GM10248 (cell line): ENCODE results near the gene CADPS2.

Experiments used
- CTCF ChIA-PET: fragments of 300-600 bp; sonication (Branson Sonifier 250); formaldehyde crosslinking; extraction: SDS; loops from one replicate; lab custom pipeline; 2021; ENCODE audit warnings: antibody characterized with exemption; lab: Yijun Ruan, JAX
- POLR2A ChIA-PET: fragments of 350-650 bp; sonication (Branson Sonifier 250); formaldehyde crosslinking; extraction: SDS; loops from one replicate; lab custom pipeline; 2020; ENCODE audit warnings: antibody characterized with exemption; lab: Yijun Ruan, JAX
- DNase-seq: peaks from one replicate; pipeline ENCODE4 v3.0.0; 2012; ENCODE audit errors: extremely low spot score
- CTCF ChIP-seq: IDR thresholded peaks from 2 replicates; pipeline ENCODE4 v1.5.1; 2012; ENCODE audit warnings: mild to moderate bottlenecking, low read depth; ENCODE audit errors: extremely low read depth, missing control alignments, control extremely low read depth

CADPS2 gene

GRCh38 chr7:122369756-122370155, 516.5 kb downstream of the CADPS2 start:
- CTCF ChIA-PET: interaction anchor here (1.0 kb wide), 1 partner anchor 59 kb away, joined by 3 read pairs; no protein-coding TSS in a partner anchor
- TF ChIP-seq CTCF: no peak
- DNase-seq: no peak
- POLR2A ChIA-PET: no interaction called here

GRCh38 chr7:122364761-122365280, 521.4 kb downstream of the CADPS2 start:
- ChIA-PET CTCF (interaction anchor here (0.9 kb wide), 1 partner anchor 23 kb away, joined by 3 read pairs; no protein-coding TSS in a partner anchor), POLR2A (no interaction called here)
- no peak for TF ChIP-seq CTCF
- no peak for DNase-seq

- ChIA-PET CTCF (interaction anchor here (1.6 kb wide), 1 partner anchor 11 kb away, joined by 4 read pairs; no protein-coding TSS in a partner anchor), POLR2A (no interaction called here)
- no peak for TF ChIP-seq CTCF
- DNase-seq: no peak
Observed at GRCh38 chr7:122363144-122363543, 523.1 kb downstream of the CADPS2 start.

GRCh38 chr7:122362473-122362872, 523.8 kb downstream of the CADPS2 start:
- no peak for TF ChIP-seq CTCF
- ChIA-PET CTCF (interaction anchor here (0.9 to 2.3 kb wide), 4 partner anchors 10 to 16 kb away, joined by 3 to 6 read pairs (median 5); no protein-coding TSS in a partner anchor), POLR2A (no interaction called here)
- DNase-seq: no peak

GRCh38 chr7:122354656-122355055, 531.6 kb downstream of the CADPS2 start:
- ChIA-PET CTCF (no interaction called here), POLR2A (no interaction called here)
- TF ChIP-seq CTCF: no peak
- DNase-seq: no peak

- CTCF ChIA-PET: interaction anchor here (2.3 kb wide), 1 partner anchor 9 kb away, joined by 6 read pairs; no protein-coding TSS in a partner anchor
- TF ChIP-seq CTCF: no peak
- POLR2A ChIA-PET: no interaction called here
Observed at GRCh38 chr7:122352454-122352853, 533.8 kb downstream of the CADPS2 start.

More at GRCh38 chr7:122352454-122352853, 533.8 kb downstream of the CADPS2 start:
- DNase-seq: no peak
